ENCODE results near the gene CDH22. TPM values are rescaled to one million over a fixed set of nuclear protein-coding genes. Genes with fewer than 3 reads are reported as not detected.

The CDH22 gene
- total and polyA plus RNA-seq, 2 donors from 2014 or later: 0.19 to 1.6 TPM

GRCh38 chr20:46309945-46310344, 1.6 kb upstream of the CDH22 start:
- intact Hi-C loops (cut with DNase I): no loop called here
- peaks cover 66% of the 10 kb centered on the region for H3K27me3 ChIP-seq (ENCODE audit: control insufficient read depth, insufficient read depth, low read length)
- no peak for DNase-seq
- no peaks in the 10 kb centered on the region for H3K36me3 ChIP-seq (ENCODE audit: control insufficient read depth in 2 of 3, insufficient read depth in 3 of 3, low read length in 3 of 3)
- H3K27ac ChIP-seq (ENCODE audit: low read depth in 2 of 2, low read length in 2 of 2): no peak overlapping the region
- no peak overlapping the region for H3K9ac ChIP-seq (ENCODE audit: low read length in 3 of 3)
- H3K9me3 ChIP-seq (ENCODE audit: control insufficient read depth in 2 of 3, insufficient read depth in 1 of 3, low read length in 3 of 3): no peaks in the 10 kb centered on the region
- no peak overlapping the region for H3K4me3 ChIP-seq (ENCODE audit: low read length in 3 of 3)
- FAIRE-seq: no peak
- no peak for TF ChIP-seq CTCF (IDR thresholded peaks at IDR 0.05; ENCODE audit: borderline replicate concordance, extremely low read depth, insufficient read depth)
- H3K4me1 ChIP-seq (ENCODE audit: control insufficient read depth in 2 of 3, insufficient read depth in 2 of 3, low read depth in 1 of 3, low read length in 3 of 3): peaks cover 0 to 6% (median 0%) of the 10 kb centered on the region in 3 donors

GRCh38 chr20:46307999-46308257, 370 bp downstream of the CDH22 start:
- H3K27ac ChIP-seq (ENCODE audit: low read depth in 2 of 2, low read length in 2 of 2): no peak overlapping the region
- peaks cover 0 to 6% (median 0%) of the 10 kb centered on the region in 3 donors for H3K4me1 ChIP-seq (ENCODE audit: control insufficient read depth in 2 of 3, insufficient read depth in 2 of 3, low read depth in 1 of 3, low read length in 3 of 3)
- DNase-seq: no peak
- no peak for TF ChIP-seq CTCF (IDR thresholded peaks at IDR 0.05; ENCODE audit: borderline replicate concordance, extremely low read depth, insufficient read depth)
- H3K9me3 ChIP-seq (ENCODE audit: control insufficient read depth in 2 of 3, insufficient read depth in 1 of 3, low read length in 3 of 3): no peaks in the 10 kb centered on the region
- H3K9ac ChIP-seq (ENCODE audit: low read length in 3 of 3): no peak overlapping the region
- intact Hi-C loops (cut with DNase I): no loop called here
- FAIRE-seq: no peak
- no peak overlapping the region for H3K4me3 ChIP-seq (ENCODE audit: low read length in 3 of 3)
- H3K27me3 ChIP-seq (ENCODE audit: control insufficient read depth, insufficient read depth, low read length): peaks cover 57% of the 10 kb centered on the region
- no peaks in the 10 kb centered on the region for H3K36me3 ChIP-seq (ENCODE audit: control insufficient read depth in 2 of 3, insufficient read depth in 3 of 3, low read length in 3 of 3)

GRCh38 chr20:46307139-46307998, 929 bp downstream of the CDH22 start:
- Histone ChIP-seq H3K9me3 (ENCODE audit: control insufficient read depth in 2 of 3, insufficient read depth in 1 of 3, low read length in 3 of 3) (no peaks in the 10 kb centered on the region), H3K36me3 (ENCODE audit: control insufficient read depth in 2 of 3, insufficient read depth in 3 of 3, low read length in 3 of 3) (no peaks in the 10 kb centered on the region), H3K4me1 (ENCODE audit: control insufficient read depth in 2 of 3, insufficient read depth in 2 of 3, low read depth in 1 of 3, low read length in 3 of 3) (peaks cover 0 to 6% (median 0%) of the 10 kb centered on the region in 3 donors), H3K27ac (ENCODE audit: low read depth in 2 of 2, low read length in 2 of 2) (no peak overlapping the region), H3K4me3 (ENCODE audit: low read length in 3 of 3) (no peak overlapping the region), H3K27me3 (ENCODE audit: control insufficient read depth, insufficient read depth, low read length) (peaks cover 55% of the 10 kb centered on the region), H3K9ac (ENCODE audit: low read length in 3 of 3) (no peak overlapping the region)
- DNase-seq: peak in 4 of 5 donors; percentile 41 to 85 (median 49)
- intact Hi-C loops (cut with DNase I): no loop called here
- TF ChIP-seq CTCF (IDR thresholded peaks at IDR 0.05; ENCODE audit: borderline replicate concordance, extremely low read depth, insufficient read depth): peak; percentile 58
- no peak for FAIRE-seq
